HepG2 (cell line): Measurements from ENCODE around the gene GPR137. TPM values are rescaled to one million over a fixed set of nuclear protein-coding genes. Genes with fewer than 3 reads are reported as not detected.

Experiments
- GZF1 ChIP-seq: sonication (generic); formaldehyde crosslinking; IDR thresholded peaks from 2 replicates; pipeline ENCODE4 v1.5.1; 2020; ENCODE audit warnings: mild to moderate bottlenecking, missing genetic modification reagents
- HIVEP1 ChIP-seq: sonication (generic); formaldehyde crosslinking; IDR thresholded peaks from 2 replicates; pipeline ENCODE4 v1.4.0; 2020; ENCODE audit warnings: mild to moderate bottlenecking, missing genetic modification reagents
- JUND ChIP-seq: sonication (generic); formaldehyde crosslinking; IDR thresholded peaks from 2 replicates; pipeline ENCODE4 v1.8.0; 2022; ENCODE audit warnings: mild to moderate bottlenecking, missing genetic modification reagents
- NR2C2 ChIP-seq: sonication (generic); formaldehyde crosslinking; IDR thresholded peaks from 2 replicates; pipeline ENCODE4 v1.4.0; 2020; ENCODE audit warnings: missing genetic modification reagents, mild to moderate bottlenecking, moderate library complexity, borderline replicate concordance
- PAX8 ChIP-seq: sonication (generic); formaldehyde crosslinking; IDR thresholded peaks from 2 replicates; pipeline ENCODE4 v1.8.0; 2022; ENCODE audit warnings: mild to moderate bottlenecking, missing genetic modification reagents, borderline replicate concordance
- PRPF4 ChIP-seq: fragments of 200-400 bp; formaldehyde crosslinking; IDR thresholded peaks from 2 replicates; pipeline ENCODE4 v1.6.1; 2016; ENCODE audit warnings: low read length, low read depth; ENCODE audit not compliant: poor library complexity, severe bottlenecking
- ZFP82 ChIP-seq: sonication (generic); formaldehyde crosslinking; IDR thresholded peaks from 2 replicates; pipeline ENCODE4 v1.5.1; 2020; ENCODE audit warnings: mild to moderate bottlenecking, missing genetic modification reagents, borderline replicate concordance
- ZNF205 ChIP-seq: IDR thresholded peaks from 2 replicates; pipeline ENCODE4 v1.6.1; 2018; ENCODE audit warnings: missing biosample characterization, missing genetic modification reagents
- ZNF263 ChIP-seq: sonication (generic); formaldehyde crosslinking; IDR thresholded peaks from 2 replicates; pipeline ENCODE4 v1.4.0; 2020; ENCODE audit warnings: missing genetic modification reagents
- ZNF296 ChIP-seq: sonication (generic); formaldehyde crosslinking; conservative IDR thresholded peaks from 2 replicates; pipeline ENCODE4 v1.5.0; 2020; ENCODE audit warnings: mild to moderate bottlenecking, missing genetic modification reagents
- ZNF343 ChIP-seq: sonication (generic); formaldehyde crosslinking; IDR thresholded peaks from 2 replicates; pipeline ENCODE4 v1.4.0; 2020; ENCODE audit warnings: mild to moderate bottlenecking, missing genetic modification reagents
- ZNF350 ChIP-seq: sonication (generic); formaldehyde crosslinking; IDR thresholded peaks from 2 replicates; pipeline ENCODE4 v1.4.0; 2020; ENCODE audit warnings: mild to moderate bottlenecking, low read depth, missing genetic modification reagents, borderline replicate concordance
- ZNF446 ChIP-seq: sonication (generic); formaldehyde crosslinking; IDR thresholded peaks from 2 replicates; pipeline ENCODE4 v1.5.0; 2020; ENCODE audit warnings: mild to moderate bottlenecking, missing genetic modification reagents
- ZNF547 ChIP-seq: sonication (generic); formaldehyde crosslinking; IDR thresholded peaks from 2 replicates; pipeline ENCODE4 v1.5.1; 2020; ENCODE audit warnings: mild to moderate bottlenecking, missing genetic modification reagents
- ZNF749 ChIP-seq: sonication (generic); formaldehyde crosslinking; IDR thresholded peaks from 2 replicates; pipeline ENCODE4 v1.8.0; 2022; ENCODE audit warnings: mild to moderate bottlenecking, missing genetic modification reagents, moderate library complexity, borderline replicate concordance
- ZNF792 ChIP-seq: IDR thresholded peaks from 2 replicates; pipeline ENCODE4 v1.6.1; 2016
- ZSCAN12 ChIP-seq: sonication (generic); formaldehyde crosslinking; IDR thresholded peaks from 2 replicates; pipeline ENCODE4 v1.9.0; 2021; ENCODE audit warnings: mild to moderate bottlenecking, missing genetic modification reagents
- ZSCAN20 ChIP-seq: sonication (generic); formaldehyde crosslinking; IDR thresholded peaks from 2 replicates; pipeline ENCODE4 v1.4.0; 2020; ENCODE audit warnings: missing genetic modification reagents, mild to moderate bottlenecking, borderline replicate concordance
- polyA plus RNA-seq, 8 experiments: library from polyadenylated mRNA; depleted of rRNA in 3 of 8; stranded (reverse) in 7 of 8; unstranded in 1 of 8; fragments of >200 nt; fragmentation: Illumina TruSeq in 4 of 8; extraction: Trizol in 4 of 8; gene quantifications; 2 replicates each; pipeline versions ENCODE4 v1.2.1 to v1.2.3, GENCODE V29; 2011 to 2016; ENCODE audit warnings: low read depth in 4 of 8, missing spikeins in 1 of 8, mixed read lengths in 1 of 8; ENCODE audit not compliant: insufficient read depth in 1 of 8
- total RNA-seq, 5 experiments: library from RNA; depleted of rRNA; stranded (reverse); fragments of >200 nt; fragmentation: Illumina TruSeq; extraction: Trizol; gene quantifications; 2 replicates each; pipeline ENCODE4 v1.2.3, GENCODE V29; 2016; ENCODE audit warnings: low read depth in 1 of 5
- TF ChIP-seq, protein P1 (sequence below): sonication (generic); formaldehyde crosslinking; IDR thresholded peaks from 2 replicates; pipeline ENCODE4 v1.5.1; 2020; ENCODE audit warnings: missing genetic modification reagents, mild to moderate bottlenecking, borderline replicate concordance
- TF ChIP-seq, protein P2 (sequence below): sonication (generic); formaldehyde crosslinking; IDR thresholded peaks from 2 replicates; pipeline ENCODE4 v1.8.1; 2022; ENCODE audit warnings: mild to moderate bottlenecking, missing genetic modification reagents

The GPR137 gene
- total and polyA plus RNA-seq, 2 of the 13 experiments (the other 11 are each of a cell fraction or from before 2014, with no cell fraction given): 8.5 to 13.2 TPM

DNA sequence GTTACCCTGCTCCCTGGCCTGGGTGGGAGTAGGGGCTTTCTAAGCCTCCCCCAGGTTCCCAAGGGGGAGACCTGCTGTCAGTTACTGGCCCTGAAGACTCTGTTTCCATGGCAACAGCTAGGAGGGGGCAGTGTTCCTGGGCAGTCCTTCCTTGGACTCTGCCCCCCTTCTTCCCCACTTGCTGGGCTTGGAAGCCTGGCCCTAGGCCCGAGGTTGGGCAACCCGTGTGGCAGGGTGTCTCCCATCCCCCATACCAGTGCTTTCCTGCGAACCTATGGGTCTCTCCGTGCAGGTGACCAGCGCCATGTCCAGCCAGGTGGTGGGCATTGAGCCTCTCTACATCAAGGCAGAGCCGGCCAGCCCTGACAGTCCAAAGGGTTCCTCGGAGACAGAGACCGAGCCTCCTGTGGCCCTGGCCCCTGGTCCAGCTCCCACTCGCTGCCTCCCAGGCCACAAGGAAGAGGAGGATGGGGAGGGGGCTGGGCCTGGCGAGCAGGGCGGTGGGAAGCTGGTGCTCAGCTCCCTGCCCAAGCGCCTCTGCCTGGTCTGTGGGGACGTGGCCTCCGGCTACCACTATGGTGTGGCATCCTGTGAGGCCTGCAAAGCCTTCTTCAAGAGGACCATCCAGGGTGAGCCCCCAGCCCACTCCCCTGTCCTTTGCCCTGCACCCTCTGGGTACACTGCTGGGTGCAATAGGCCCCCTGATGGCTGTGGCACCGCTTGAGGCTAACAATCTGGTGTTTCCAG lies 21.4 kb downstream of the GPR137 start (continued):
- TF ChIP-seq ZNF547 (CRISPR knock-in tag) (no peak), GZF1 (CRISPR knock-in tag) (no peak), ZNF749 (CRISPR knock-in tag) (no peak), ZNF263 (CRISPR knock-in tag) (peak; percentile 26; the same call in 1 of the 2 replicates), ZSCAN12 (CRISPR knock-in tag) (no peak), ZNF350 (CRISPR knock-in tag) (no peak), ZNF792 (CRISPR knock-in tag) (no peak), NR2C2 (CRISPR knock-in tag) (no peak), JUND (no peak), ZNF343 (CRISPR knock-in tag) (no peak), ZFP82 (CRISPR knock-in tag) (no peak), PRPF4 (peak; percentile 42), ZSCAN20 (CRISPR knock-in tag) (no peak), ZNF205 (0 out of 2 replicates have a peak, but pooled peaks have one; percentile 21), HIVEP1 (CRISPR knock-in tag) (0 out of 2 replicates have a peak, but pooled peaks have one; percentile 48), ZNF296 (CRISPR knock-in tag) (no peak), PAX8 (no peak), ZNF446 (no peak)
- TF ChIP-seq, protein P1, sequence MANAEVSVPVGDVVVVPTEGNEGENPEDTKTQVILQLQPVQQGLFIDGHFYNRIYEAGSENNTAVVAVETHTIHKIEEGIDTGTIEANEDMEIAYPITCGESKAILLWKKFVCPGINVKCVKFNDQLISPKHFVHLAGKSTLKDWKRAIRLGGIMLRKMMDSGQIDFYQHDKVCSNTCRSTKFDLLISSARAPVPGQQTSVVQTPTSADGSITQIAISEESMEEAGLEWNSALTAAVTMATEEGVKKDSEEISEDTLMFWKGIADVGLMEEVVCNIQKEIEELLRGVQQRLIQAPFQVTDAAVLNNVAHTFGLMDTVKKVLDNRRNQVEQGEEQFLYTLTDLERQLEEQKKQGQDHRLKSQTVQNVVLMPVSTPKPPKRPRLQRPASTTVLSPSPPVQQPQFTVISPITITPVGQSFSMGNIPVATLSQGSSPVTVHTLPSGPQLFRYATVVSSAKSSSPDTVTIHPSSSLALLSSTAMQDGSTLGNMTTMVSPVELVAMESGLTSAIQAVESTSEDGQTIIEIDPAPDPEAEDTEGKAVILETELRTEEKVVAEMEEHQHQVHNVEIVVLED (CRISPR knock-in tag): no peak
- TF ChIP-seq, protein P2, sequence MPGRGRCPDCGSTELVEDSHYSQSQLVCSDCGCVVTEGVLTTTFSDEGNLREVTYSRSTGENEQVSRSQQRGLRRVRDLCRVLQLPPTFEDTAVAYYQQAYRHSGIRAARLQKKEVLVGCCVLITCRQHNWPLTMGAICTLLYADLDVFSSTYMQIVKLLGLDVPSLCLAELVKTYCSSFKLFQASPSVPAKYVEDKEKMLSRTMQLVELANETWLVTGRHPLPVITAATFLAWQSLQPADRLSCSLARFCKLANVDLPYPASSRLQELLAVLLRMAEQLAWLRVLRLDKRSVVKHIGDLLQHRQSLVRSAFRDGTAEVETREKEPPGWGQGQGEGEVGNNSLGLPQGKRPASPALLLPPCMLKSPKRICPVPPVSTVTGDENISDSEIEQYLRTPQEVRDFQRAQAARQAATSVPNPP: no peak
